ENCODE measurements around the gene GBA2.

The GBA2 gene

GRCh38 chr9:35745569-35745968 lies 3.5 kb downstream of the GBA2 start:
- no peak for ATAC-seq (replicated peaks; ENCODE audit: extremely low read depth, poor library complexity, severe bottlenecking)
- Mint-ChIP-seq H3K4me1 (peaks cover 64% of the 10 kb centered on the region), H3K4me3 (peak overlapping the region; percentile 97), H3K36me3 (ENCODE audit: insufficient read depth) (peaks cover 35% of the 10 kb centered on the region), H3K27me3 (no peaks in the 10 kb centered on the region), H3K9me3 (no peaks in the 10 kb centered on the region), H3K27ac (ENCODE audit: low read depth) (peak overlapping the region; percentile 5)
- DNase-seq (ENCODE audit: low spot score in 2 of 2), result no peak

GRCh38 chr9:35743880-35744518 lies 5.0 kb downstream of the GBA2 start:
- Mint-ChIP-seq H3K4me1 (peaks cover 52% of the 10 kb centered on the region), H3K27ac (ENCODE audit: low read depth) (no peak overlapping the region), H3K9me3 (no peaks in the 10 kb centered on the region), H3K36me3 (ENCODE audit: insufficient read depth) (peaks cover 35% of the 10 kb centered on the region), H3K27me3 (no peaks in the 10 kb centered on the region), H3K4me3 (no peak overlapping the region)
- ATAC-seq (replicated peaks; ENCODE audit: extremely low read depth, poor library complexity, severe bottlenecking) (no peak), DNase-seq (ENCODE audit: low spot score in 2 of 2) (no peak)

- DNase-seq (ENCODE audit: low spot score in 2 of 2) (no peak), ATAC-seq (replicated peaks; ENCODE audit: extremely low read depth, poor library complexity, severe bottlenecking) (no peak)
- H3K4me3 Mint-ChIP-seq, result no peak overlapping the region
- no peaks in the 10 kb centered on the region for H3K9me3 Mint-ChIP-seq
- H3K27ac Mint-ChIP-seq (ENCODE audit: low read depth), result no peak overlapping the region
- H3K36me3 Mint-ChIP-seq (ENCODE audit: insufficient read depth), result peaks cover 41% of the 10 kb centered on the region
- H3K4me1 Mint-ChIP-seq, result peaks cover 52% of the 10 kb centered on the region
- no peaks in the 10 kb centered on the region for H3K27me3 Mint-ChIP-seq
These were observed 5.6 kb downstream of the GBA2 start for GRCh38 chr9:35743452-35743851.

GRCh38 chr9:35741740-35742139 lies 7.3 kb downstream of the GBA2 start:
- Mint-ChIP-seq H3K27ac (ENCODE audit: low read depth) (peak overlapping the region; percentile 8), H3K27me3 (no peaks in the 10 kb centered on the region), H3K36me3 (ENCODE audit: insufficient read depth) (peaks cover 43% of the 10 kb centered on the region), H3K4me1 (peaks cover 38% of the 10 kb centered on the region), H3K9me3 (no peaks in the 10 kb centered on the region), H3K4me3 (no peak overlapping the region)
- ATAC-seq (replicated peaks; ENCODE audit: extremely low read depth, poor library complexity, severe bottlenecking) (no peak), DNase-seq (ENCODE audit: low spot score in 2 of 2) (no peak)

GRCh38 chr9:35740243-35740642 lies 8.8 kb downstream of the GBA2 start:
- ATAC-seq (replicated peaks; ENCODE audit: extremely low read depth, poor library complexity, severe bottlenecking), result no peak
- DNase-seq (ENCODE audit: low spot score in 2 of 2), result no peak
- Mint-ChIP-seq H3K4me1 (peaks cover 33% of the 10 kb centered on the region), H3K27me3 (no peaks in the 10 kb centered on the region), H3K36me3 (ENCODE audit: insufficient read depth) (peaks cover 47% of the 10 kb centered on the region), H3K9me3 (no peaks in the 10 kb centered on the region), H3K4me3 (no peak overlapping the region), H3K27ac (ENCODE audit: low read depth) (no peak overlapping the region)

- Mint-ChIP-seq H3K4me1 (peaks cover 28% of the 10 kb centered on the region), H3K4me3 (no peak overlapping the region), H3K27me3 (no peaks in the 10 kb centered on the region), H3K27ac (ENCODE audit: low read depth) (no peak overlapping the region), H3K9me3 (no peaks in the 10 kb centered on the region), H3K36me3 (ENCODE audit: insufficient read depth) (peaks cover 44% of the 10 kb centered on the region)
- DNase-seq (ENCODE audit: low spot score in 2 of 2), result no peak
- ATAC-seq (replicated peaks; ENCODE audit: extremely low read depth, poor library complexity, severe bottlenecking), result no peak
These were observed 10.1 kb downstream of the GBA2 start for GRCh38 chr9:35738924-35739323.

- Mint-ChIP-seq H3K27ac (ENCODE audit: low read depth) (no peak overlapping the region), H3K36me3 (ENCODE audit: insufficient read depth) (peaks cover 39% of the 10 kb centered on the region), H3K4me3 (no peak overlapping the region), H3K4me1 (peaks cover 24% of the 10 kb centered on the region), H3K27me3 (no peaks in the 10 kb centered on the region), H3K9me3 (no peaks in the 10 kb centered on the region)
- DNase-seq (ENCODE audit: low spot score in 2 of 2) (no peak), ATAC-seq (replicated peaks; ENCODE audit: extremely low read depth, poor library complexity, severe bottlenecking) (no peak)
These were observed 10.8 kb downstream of the GBA2 start for GRCh38 chr9:35738186-35738585.

GRCh38 chr9:35737143-35737542 lies 11.9 kb downstream of the GBA2 start:
- Mint-ChIP-seq H3K27me3 (no peaks in the 10 kb centered on the region), H3K36me3 (ENCODE audit: insufficient read depth) (peaks cover 34% of the 10 kb centered on the region), H3K4me1 (peaks cover 27% of the 10 kb centered on the region), H3K9me3 (no peaks in the 10 kb centered on the region), H3K4me3 (no peak overlapping the region), H3K27ac (ENCODE audit: low read depth) (no peak overlapping the region)
- ATAC-seq (replicated peaks; ENCODE audit: extremely low read depth, poor library complexity, severe bottlenecking) (no peak), DNase-seq (ENCODE audit: low spot score in 2 of 2) (no peak)

GRCh38 chr9:35736201-35736633 lies 12.8 kb downstream of the GBA2 start:
- no peak for ATAC-seq (replicated peaks; ENCODE audit: extremely low read depth, poor library complexity, severe bottlenecking)
- no peak overlapping the region for H3K27ac Mint-ChIP-seq (ENCODE audit: low read depth)

GRCh38 chr9:35734096-35734495 lies 14.9 kb downstream of the GBA2 start:
- no peak overlapping the region for H3K4me3 Mint-ChIP-seq
- H3K27me3 Mint-ChIP-seq, result no peaks in the 10 kb centered on the region
- DNase-seq (ENCODE audit: low spot score in 2 of 2) (no peak), ATAC-seq (replicated peaks; ENCODE audit: extremely low read depth, poor library complexity, severe bottlenecking) (no peak)
- no peaks in the 10 kb centered on the region for H3K9me3 Mint-ChIP-seq
- no peak overlapping the region for H3K27ac Mint-ChIP-seq (ENCODE audit: low read depth)
- H3K4me1 Mint-ChIP-seq, result peaks cover 29% of the 10 kb centered on the region
- H3K36me3 Mint-ChIP-seq (ENCODE audit: insufficient read depth), result peaks cover 22% of the 10 kb centered on the region

More at GRCh38 chr9:35736201-35736633, 12.8 kb downstream of the GBA2 start:
- H3K4me1 Mint-ChIP-seq, result peaks cover 26% of the 10 kb centered on the region
- no peaks in the 10 kb centered on the region for H3K27me3 Mint-ChIP-seq
- H3K4me3 Mint-ChIP-seq, result no peak overlapping the region
- peaks cover 32% of the 10 kb centered on the region for H3K36me3 Mint-ChIP-seq (ENCODE audit: insufficient read depth)
- H3K9me3 Mint-ChIP-seq, result no peaks in the 10 kb centered on the region
- DNase-seq (ENCODE audit: low spot score in 2 of 2), result peak in 1 of 2 donors; percentile 48

GRCh38 chr9:35732800-35733541 lies 16.1 kb downstream of the GBA2 start:
- Mint-ChIP-seq H3K36me3 (ENCODE audit: insufficient read depth) (peaks cover 15% of the 10 kb centered on the region), H3K9me3 (no peaks in the 10 kb centered on the region), H3K27me3 (no peaks in the 10 kb centered on the region), H3K4me1 (peaks cover 29% of the 10 kb centered on the region), H3K4me3 (no peak overlapping the region), H3K27ac (ENCODE audit: low read depth) (peak overlapping the region; percentile 73)
- DNase-seq (ENCODE audit: low spot score in 2 of 2) (no peak), ATAC-seq (replicated peaks; ENCODE audit: extremely low read depth, poor library complexity, severe bottlenecking) (no peak)

- Mint-ChIP-seq H3K4me1 (peaks cover 29% of the 10 kb centered on the region), H3K36me3 (ENCODE audit: insufficient read depth) (peaks cover 12% of the 10 kb centered on the region)
These were observed 16.7 kb downstream of the GBA2 start, which contains the start of the genes CREB3 and TLN1 for GRCh38 chr9:35732185-35732799. CREB3 (plus strand) TSS chr9:35732666; CDS start chr9:35732773, 107 bp downstream. TLN1 (minus strand) TSS chr9:35732195; CDS start chr9:35725694, 6,501 bp downstream.

More at GRCh38 chr9:35732185-35732799, 16.7 kb downstream of the GBA2 start, which contains the start of the genes CREB3 and TLN1:
- Mint-ChIP-seq H3K4me3 (no peak within 1 kb of the TSS), H3K27ac (ENCODE audit: low read depth) (peak within 1 kb of the TSS; percentile 73), H3K27me3 (no peaks in the 10 kb centered on the region), H3K9me3 (no peaks in the 10 kb centered on the region)
- DNase-seq (ENCODE audit: low spot score in 2 of 2) (peak; percentile 92 to 96), ATAC-seq (replicated peaks; ENCODE audit: extremely low read depth, poor library complexity, severe bottlenecking) (peak; percentile 93)

Data from central memory CD8-positive, alpha-beta T cell (primary cell).